Fibroblast of skin of scalp (primary cell): ENCODE results near the gene ANKRD6.

Experiments used
- DNase-seq: peaks from one replicate; pipeline ENCODE4 v3.0.0-alpha.2; 2013

Gene ANKRD6

DNA sequence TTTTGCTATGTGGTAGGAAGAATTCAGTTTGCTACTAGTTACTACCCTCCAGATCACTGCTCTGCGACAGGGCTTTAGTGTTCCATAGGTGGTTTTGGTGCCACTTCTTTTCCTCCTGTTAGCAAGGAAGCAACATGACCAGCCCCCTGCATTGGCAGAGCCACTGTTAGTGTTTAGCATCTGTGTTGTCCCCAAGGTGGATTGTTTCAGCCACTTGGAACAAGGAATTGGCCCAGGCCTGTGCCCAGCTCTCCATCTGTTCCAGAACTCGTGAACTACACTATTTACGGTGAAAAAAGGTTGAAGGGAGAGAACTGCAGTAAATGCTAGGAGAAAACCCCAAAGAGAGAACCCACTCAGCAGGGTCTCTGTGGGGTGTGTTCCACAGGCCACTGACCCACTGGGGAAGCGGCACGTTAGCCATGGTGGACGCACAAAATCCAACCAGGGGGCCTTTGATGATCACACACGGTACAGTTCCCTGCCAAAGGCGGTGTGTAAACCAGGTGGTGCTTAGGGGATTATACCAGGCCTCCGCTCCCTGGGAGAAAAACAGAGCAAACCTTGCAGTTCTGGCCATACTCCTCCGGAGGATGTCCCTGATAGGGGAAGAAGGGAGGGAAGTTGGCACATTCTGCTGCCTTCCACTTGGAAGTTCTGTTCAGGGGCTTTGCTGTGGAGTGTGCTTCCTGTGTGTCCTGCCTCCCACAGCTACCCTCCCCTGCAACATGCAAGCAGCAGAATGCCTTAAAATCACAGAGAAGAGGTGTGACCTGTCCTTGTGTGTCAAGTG, 133.3 kb downstream of the ANKRD6 start:
- DNase-seq: no peak

GRCh38 chr6:89566930-89567629, 134.1 kb downstream of the ANKRD6 start:
- no peak for DNase-seq

GRCh38 chr6:89567630-89568390, 134.9 kb downstream of the ANKRD6 start:
- DNase-seq: no peak

GRCh38 chr6:89574910-89575561, 142.1 kb downstream of the ANKRD6 start:
- no peak for DNase-seq

DNA sequence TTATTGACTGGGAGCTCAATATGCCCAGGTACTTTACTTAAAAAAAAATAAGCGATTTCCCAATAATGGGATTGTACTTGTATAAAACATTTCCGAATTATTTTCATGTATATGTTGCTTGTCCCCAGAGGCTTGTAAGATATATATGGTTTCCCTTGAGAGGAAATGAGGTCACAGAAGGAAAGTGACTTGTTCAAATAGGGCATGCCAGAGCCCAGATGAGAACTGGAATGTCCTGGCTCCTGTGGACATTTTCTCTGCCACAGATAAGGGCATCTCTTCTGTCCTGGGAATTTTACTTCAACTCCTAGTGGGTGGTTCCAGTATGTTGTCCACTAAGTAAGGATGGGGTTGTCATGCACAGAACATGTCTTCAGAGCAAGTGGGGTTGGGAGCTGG, 142.6 kb downstream of the ANKRD6 start:
- peak; percentile 8 for DNase-seq

- no peak for DNase-seq
Observed at GRCh38 chr6:89580997-89581666, 148.2 kb downstream of the ANKRD6 start.

DNA sequence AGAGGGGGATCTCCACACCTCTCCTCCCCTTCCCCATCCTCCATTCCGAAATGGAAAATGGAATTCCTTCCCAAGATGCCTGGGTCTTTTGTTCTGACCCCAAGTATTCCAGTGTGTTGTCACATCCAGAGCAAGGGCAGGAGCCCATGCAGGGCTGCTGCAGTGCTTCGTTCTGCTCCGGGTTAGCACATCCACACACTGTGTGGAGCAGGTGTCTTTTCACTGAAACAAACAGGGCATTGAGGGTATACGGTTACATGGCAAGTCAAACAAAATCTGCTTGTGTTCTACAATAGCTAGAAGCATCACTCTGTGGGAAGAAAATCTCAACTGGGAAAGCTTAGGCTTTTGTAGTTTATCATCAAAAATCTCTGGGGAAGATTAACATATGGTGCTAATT, 148.7 kb downstream of the ANKRD6 start:
- DNase-seq: no peak

GRCh38 chr6:89582669-89583325, 149.8 kb downstream of the ANKRD6 start:
- no peak for DNase-seq

GRCh38 chr6:89583559-89583958, 150.6 kb downstream of the ANKRD6 start:
- no peak for DNase-seq

GRCh38 chr6:89584539-89584938, 151.6 kb downstream of the ANKRD6 start:
- DNase-seq: no peak

GRCh38 chr6:89585154-89585553, 152.2 kb downstream of the ANKRD6 start:
- peak; percentile 56 for DNase-seq

DNA sequence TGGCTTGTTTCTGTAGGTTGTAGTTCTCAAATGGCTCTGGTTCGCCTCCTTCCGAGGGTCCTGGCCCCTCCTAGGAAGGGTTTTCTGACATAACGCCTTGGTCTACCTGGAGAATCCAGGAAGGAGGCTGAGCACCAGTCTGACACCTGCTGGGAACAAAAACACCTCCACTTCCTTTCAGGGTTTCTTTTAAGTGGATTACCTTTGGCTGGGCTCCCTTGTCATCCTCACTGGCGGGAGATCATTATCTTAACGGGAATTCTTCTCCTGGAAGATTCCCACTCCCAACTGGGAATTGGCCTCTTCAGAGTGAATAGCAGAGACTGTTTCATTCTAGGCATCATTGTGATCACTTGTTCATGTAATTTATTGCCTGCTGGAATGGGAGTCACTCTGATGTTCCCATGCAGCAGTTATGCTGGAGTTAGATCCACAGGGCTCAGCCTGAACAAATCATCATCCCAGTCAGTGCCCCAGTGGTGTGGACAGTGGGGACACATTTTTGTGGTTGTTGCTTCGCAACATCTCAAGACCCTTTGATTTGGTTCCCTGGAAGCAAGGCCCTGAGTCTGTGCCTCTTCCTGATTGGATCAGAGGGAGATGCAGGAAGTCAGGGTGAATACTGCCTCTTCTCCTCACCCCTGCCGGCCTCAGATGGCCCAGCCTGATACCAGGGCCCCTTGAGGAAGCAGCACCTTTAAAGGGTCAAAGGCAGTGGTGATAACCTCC, 156.5 kb downstream of the ANKRD6 start:
- DNase-seq: no peak

- no peak for DNase-seq
Observed at GRCh38 chr6:89590133-89590532, 157.2 kb downstream of the ANKRD6 start.

DNA sequence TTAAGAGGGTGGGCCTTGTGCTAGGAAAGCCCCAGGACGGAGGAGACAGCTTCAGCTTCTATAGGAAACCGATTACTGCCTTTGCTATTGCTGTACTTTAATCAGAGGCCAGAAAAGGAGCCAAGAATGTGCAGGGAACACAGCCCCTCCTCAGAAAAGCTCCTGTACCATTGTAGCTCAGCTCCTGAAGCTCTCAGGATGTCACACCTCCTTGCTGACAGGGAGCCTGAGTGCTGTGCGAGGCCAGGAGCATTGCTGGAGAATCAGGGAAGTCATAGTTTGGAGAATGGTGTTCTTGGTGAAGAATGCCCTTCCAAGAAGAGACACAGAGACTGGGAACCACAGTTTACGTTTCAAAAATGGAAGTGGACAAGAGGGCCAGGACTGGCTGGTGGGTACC, 158.8 kb downstream of the ANKRD6 start:
- DNase-seq: no peak

GRCh38 chr6:89596056-89596455, 163.1 kb downstream of the ANKRD6 start:
- DNase-seq: no peak

DNA sequence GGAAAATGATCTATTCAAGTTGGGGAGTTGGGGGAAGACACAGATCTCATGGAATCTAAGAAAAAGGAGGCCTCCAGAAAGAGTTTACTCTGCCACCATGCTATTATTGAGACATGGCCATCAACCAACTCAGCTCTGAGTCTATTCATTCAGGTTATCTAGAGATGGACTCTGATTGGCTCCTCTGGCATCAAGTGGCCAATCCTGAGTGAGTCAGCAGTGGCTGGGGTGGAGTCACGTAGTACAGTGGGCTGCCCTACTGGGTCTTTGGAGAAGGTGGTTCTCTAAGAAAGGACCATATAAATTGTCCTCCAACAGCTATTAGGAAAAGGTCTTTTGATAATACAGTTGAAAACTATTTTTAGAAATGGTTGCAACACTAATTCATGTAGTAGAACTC, 163.5 kb downstream of the ANKRD6 start:
- no peak for DNase-seq

DNA sequence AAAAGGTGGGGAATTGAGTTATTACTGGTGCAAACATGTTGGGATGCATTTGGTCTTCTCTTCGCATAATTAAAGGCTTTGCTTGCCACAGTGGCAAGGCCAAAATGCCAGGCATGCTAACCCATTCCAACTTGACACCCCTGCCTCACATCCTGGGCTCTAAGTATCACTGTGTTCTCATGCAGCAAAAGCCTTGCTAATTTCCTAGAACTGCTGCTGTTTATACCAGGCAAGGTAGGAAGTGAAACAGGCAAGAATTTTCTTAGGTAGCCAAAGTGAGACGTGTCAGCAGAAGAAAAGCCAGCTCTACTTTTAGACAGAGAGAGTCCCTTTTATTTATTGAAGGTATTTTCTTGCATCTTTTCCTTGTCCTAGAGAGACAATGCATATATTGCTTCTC, 164.4 kb downstream of the ANKRD6 start:
- DNase-seq: no peak

- DNase-seq: peak; percentile 59
Observed at GRCh38 chr6:89597988-89598387, 165.0 kb downstream of the ANKRD6 start.

- DNase-seq: no peak
Observed at GRCh38 chr6:89599727-89600126, 166.8 kb downstream of the ANKRD6 start.

GRCh38 chr6:89602166-89602565, 169.2 kb downstream of the ANKRD6 start:
- DNase-seq: no peak

GRCh38 chr6:89604653-89605052, 171.7 kb downstream of the ANKRD6 start:
- no peak for DNase-seq
